CD14-positive monocyte (primary cell): ENCODE data around the gene SIAH1. TPM values are rescaled to one million over a fixed set of nuclear protein-coding genes. Genes with fewer than 3 reads are reported as not detected.

ENCODE experiments used
- DNase-seq, 3 donors: peaks; one replicate each; pipeline ENCODE4 v3.0.0-alpha.2; 2011 to 2022
- H2AFZ ChIP-seq: 2 replicates; pipeline ENCODE4 v1.6.0; 2012; ENCODE audit warnings: mild to moderate bottlenecking, low read depth, low read length, inconsistent platforms; ENCODE audit not compliant: insufficient read depth, poor library complexity, severe bottlenecking
- H3K27ac ChIP-seq, 2 donors: 1 replicate in 1 of 2; 2 replicates in 1 of 2; pipeline ENCODE4 v1.5.1; 2012 to 2013; ENCODE audit warnings: low read length in 2 of 2, control low read depth in 1 of 2, inconsistent platforms in 1 of 2, low read depth in 1 of 2, mild to moderate bottlenecking in 1 of 2
- H3K27me3 ChIP-seq, 2 donors: one replicate each; pipeline versions ENCODE4 v1.6.0 to v1.6.1; 2011 to 2013; ENCODE audit warnings: low read length in 2 of 2; ENCODE audit not compliant: control insufficient read depth in 2 of 2, insufficient read depth in 2 of 2
- H3K36me3 ChIP-seq, 2 donors: replicated peaks in 1 of 2; 1 replicate in 1 of 2; 2 replicates in 1 of 2; pipeline versions ENCODE4 v1.5.1 to v1.6.1; 2012 to 2013; ENCODE audit warnings: low read length in 2 of 2, control low read depth in 1 of 2, inconsistent platforms in 1 of 2, mild to moderate bottlenecking in 1 of 2; ENCODE audit not compliant: insufficient read depth in 2 of 2, control insufficient read depth in 1 of 2
- H3K4me1 ChIP-seq, 2 donors: 1 replicate in 1 of 2; 2 replicates in 1 of 2; pipeline versions ENCODE4 v1.5.1 to v1.6.1; 2012 to 2013; ENCODE audit warnings: low read length in 2 of 2, control low read depth in 1 of 2, inconsistent platforms in 1 of 2, mild to moderate bottlenecking in 1 of 2, moderate library complexity in 1 of 2; ENCODE audit not compliant: insufficient read depth in 2 of 2, control insufficient read depth in 1 of 2
- H3K4me2 ChIP-seq: replicated peaks from 2 replicates; pipeline ENCODE3; 2012; ENCODE audit warnings: low read length, moderate library complexity, mild to moderate bottlenecking; ENCODE audit not compliant: poor library complexity, severe bottlenecking; ENCODE audit errors: extremely low read depth
- H3K4me3 ChIP-seq, 3 experiments: fragments of 200-600 bp in 1 of 3; sonication (generic) in 1 of 3; replicated peaks in 1 of 3; 1 replicate in 2 of 3; 2 replicates in 1 of 3; pipeline ENCODE4 v1.5.1; 2011 to 2013; ENCODE audit warnings: low read length in 3 of 3, mild to moderate bottlenecking in 3 of 3, control low read depth in 2 of 3, low read depth in 2 of 3, inconsistent platforms in 1 of 3, moderate library complexity in 1 of 3
- H3K79me2 ChIP-seq: 2 replicates; pipeline ENCODE4 v1.6.0; 2012; ENCODE audit warnings: mild to moderate bottlenecking, control low read depth, inconsistent platforms, low read length, moderate library complexity; ENCODE audit not compliant: insufficient read depth
- H3K9ac ChIP-seq: 2 replicates; pipeline ENCODE4 v1.6.0; 2017; ENCODE audit warnings: low read length, mild to moderate bottlenecking; ENCODE audit not compliant: insufficient read depth, poor library complexity, severe bottlenecking
- H3K9me3 ChIP-seq, 2 donors: replicated peaks in 1 of 2; 1 replicate in 1 of 2; 2 replicates in 1 of 2; pipeline versions ENCODE4 v1.5.1 to v1.6.1; 2012 to 2013; ENCODE audit warnings: low read length in 2 of 2, control low read depth in 1 of 2; ENCODE audit not compliant: control insufficient read depth in 1 of 2, insufficient read depth in 1 of 2
- H4K20me1 ChIP-seq: 2 replicates; pipeline ENCODE4 v1.6.0; 2012; ENCODE audit warnings: mild to moderate bottlenecking, low read length, control low read depth, moderate library complexity; ENCODE audit not compliant: insufficient read depth
- H3K27ac Mint-ChIP-seq, 7 donors: one replicate each; pipeline ENCODE4 v1.8.0; 2020; ENCODE audit warnings: mild to moderate bottlenecking in 7 of 7, mixed read lengths in 7 of 7, moderate library complexity in 6 of 7, inconsistent platforms in 2 of 7
- H3K27me3 Mint-ChIP-seq, 3 donors: one replicate each; pipeline ENCODE4 v1.8.0; 2021 to 2022; ENCODE audit warnings: low read depth in 3 of 3, mild to moderate bottlenecking in 3 of 3, mixed read lengths in 3 of 3, moderate library complexity in 3 of 3, inconsistent platforms in 1 of 3
- H3K36me3 Mint-ChIP-seq, 2 donors: one replicate each; pipeline ENCODE4 v1.8.0; 2020; ENCODE audit warnings: mixed read lengths in 2 of 2, inconsistent platforms in 1 of 2, mild to moderate bottlenecking in 1 of 2
- H3K4me1 Mint-ChIP-seq: one replicate; pipeline ENCODE4 v1.8.0; 2020; ENCODE audit warnings: mild to moderate bottlenecking, mixed read lengths
- H3K4me3 Mint-ChIP-seq, 2 donors: one replicate each; pipeline ENCODE4 v1.8.0; 2020; ENCODE audit warnings: mild to moderate bottlenecking in 2 of 2, mixed read lengths in 2 of 2, moderate library complexity in 1 of 2
- H3K9me3 Mint-ChIP-seq, 7 donors: one replicate each; pipeline ENCODE4 v1.8.0; 2020 to 2022; ENCODE audit warnings: mixed read lengths in 7 of 7, mild to moderate bottlenecking in 6 of 7, moderate library complexity in 6 of 7, inconsistent platforms in 2 of 7
- CTCF ChIP-seq: fragments of 200-600 bp; IDR thresholded peaks from one replicate; pipeline ENCODE4 v1.8.0; 2022; ENCODE audit warnings: antibody characterized with exemption, mild to moderate bottlenecking
- WGBS: methylation state at CpG from one replicate; pipeline ENCODE4 v1.1.5; 2013; ENCODE audit warnings: missing lambda C conversion rate; ENCODE audit not compliant: insufficient coverage; 5-methylcytosine and 5-hydroxymethylcytosine counted together
- intact Hi-C, 2 donors: fragments of 100-400 bp; cut with micrococcal nuclease; formaldehyde crosslinking; loops; one replicate each; pipeline versions ENCODE4 v1.15.0 to v1.15.1; 2023
- polyA plus RNA-seq, 3 donors: library from polyadenylated mRNA; depleted of rRNA in 1 of 3; unstranded in 2 of 3; stranded (reverse) in 1 of 3; fragments of 300-500 nt in 2 of 3; fragments of >200 nt in 1 of 3; fragmentation: Illumina TruSeq in 2 of 3; gene quantifications; 1 replicate in 2 of 3; 2 replicates in 1 of 3; pipeline ENCODE4 v1.2.3, GENCODE V29; 2012 to 2021

SIAH1 gene
- polyA plus RNA-seq, 3 donors: 4.9 to 11.8 (median 5.6) TPM

- no peak overlapping the region for H3K4me3 Mint-ChIP-seq
- H3K27ac Mint-ChIP-seq: peak overlapping the region in 1 of 7 donors; percentile 81
- no peaks in the 10 kb centered on the region for H3K9me3 ChIP-seq
- H3K4me1 Mint-ChIP-seq: peaks cover 15% of the 10 kb centered on the region
- H3K9me3 Mint-ChIP-seq: no peaks in the 10 kb centered on the region
- DNase-seq: no peak
- no peak overlapping the region for H3K27ac ChIP-seq
- H3K4me1 ChIP-seq: peaks cover 9 to 11% of the 10 kb centered on the region in 2 donors
- intact Hi-C loops: no loop called here
- peaks cover 35 to 61% of the 10 kb centered on the region in 2 donors for H3K36me3 ChIP-seq
- no peaks in the 10 kb centered on the region for H3K27me3 ChIP-seq
- WGBS: 92% methylated on average over 3 of the region's 9 CpGs
- H3K27me3 Mint-ChIP-seq: peaks cover 0 to 4% (median 0%) of the 10 kb centered on the region in 3 donors
- no peaks in the 10 kb centered on the region for H3K79me2 ChIP-seq
- H4K20me1 ChIP-seq: peaks cover 9% of the 10 kb centered on the region
- H3K4me2 ChIP-seq: no peak overlapping the region
- no peak for TF ChIP-seq CTCF
- no peak overlapping the region for H3K4me3 ChIP-seq
- H3K36me3 Mint-ChIP-seq: peaks cover 55 to 73% of the 10 kb centered on the region in 2 donors
- H3K9ac ChIP-seq: no peak overlapping the region
- H2AFZ ChIP-seq: no peak overlapping the region
Observed at GRCh38 chr16:48334325-48334724, 50.9 kb downstream of the SIAH1 start.

DNA sequence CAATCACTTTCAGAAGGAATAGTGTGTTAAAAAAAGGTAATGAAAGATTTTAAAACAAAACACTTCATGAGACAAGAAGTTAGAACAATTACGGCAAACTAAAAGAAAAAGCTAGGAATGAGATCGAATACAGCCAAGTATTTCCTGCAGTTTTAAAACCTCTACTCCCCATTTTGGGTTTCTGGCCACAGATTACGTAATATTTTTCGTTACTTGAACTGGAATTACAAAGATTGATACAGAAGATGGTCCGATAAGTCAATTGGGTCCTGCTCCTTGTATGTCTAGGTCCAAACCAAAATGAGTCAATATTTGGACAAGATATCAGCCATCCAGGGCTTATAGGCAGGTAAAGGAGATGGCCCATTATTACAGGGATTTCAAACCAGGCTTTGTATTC is 52.2 kb downstream of the SIAH1 start:
- no peaks in the 10 kb centered on the region for H3K79me2 ChIP-seq
- H3K4me3 ChIP-seq: no peak overlapping the region
- no peaks in the 10 kb centered on the region for H3K9me3 ChIP-seq
- H3K36me3 ChIP-seq: peaks cover 32 to 47% of the 10 kb centered on the region in 2 donors
- DNase-seq: no peak
- peaks cover 9 to 11% of the 10 kb centered on the region in 2 donors for H3K4me1 ChIP-seq
- Mint-ChIP-seq H3K4me1 (peaks cover 15% of the 10 kb centered on the region), H3K27ac (no peak overlapping the region), H3K4me3 (no peak overlapping the region), H3K9me3 (no peaks in the 10 kb centered on the region), H3K27me3 (peaks cover 0 to 4% (median 0%) of the 10 kb centered on the region in 3 donors), H3K36me3 (peaks cover 43 to 69% of the 10 kb centered on the region in 2 donors)
- no peaks in the 10 kb centered on the region for H3K27me3 ChIP-seq
- peaks cover 9% of the 10 kb centered on the region for H4K20me1 ChIP-seq
- TF ChIP-seq CTCF: no peak
- intact Hi-C loops: no loop called here
- H2AFZ ChIP-seq: no peak overlapping the region
- H3K4me2 ChIP-seq: no peak overlapping the region
- WGBS: 10% methylated on average over 2 of the region's 5 CpGs
- H3K9ac ChIP-seq: no peak overlapping the region
- H3K27ac ChIP-seq: no peak overlapping the region
